Lower leg skin (tissue), 3 donors: Measurements from ENCODE around the gene MCF2L2.

Experiments
- POLR2A ChIP-seq, 2 donors: fragments of 450-650 bp; IDR thresholded peaks; one replicate each; pipeline ENCODE4 v1.6.1; 2016 to 2017; ENCODE audit warnings: antibody characterized with exemption in 2 of 2, mild to moderate bottlenecking in 1 of 2, moderate library complexity in 1 of 2
- TF ChIP-seq, protein P1 (sequence below), 3 donors: fragments of 450-650 bp; IDR thresholded peaks; one replicate each; pipeline ENCODE4 v1.5.1; 2016; ENCODE audit warnings: antibody characterized with exemption in 3 of 3, mild to moderate bottlenecking in 3 of 3, moderate library complexity in 2 of 3

- TF ChIP-seq, protein P1, sequence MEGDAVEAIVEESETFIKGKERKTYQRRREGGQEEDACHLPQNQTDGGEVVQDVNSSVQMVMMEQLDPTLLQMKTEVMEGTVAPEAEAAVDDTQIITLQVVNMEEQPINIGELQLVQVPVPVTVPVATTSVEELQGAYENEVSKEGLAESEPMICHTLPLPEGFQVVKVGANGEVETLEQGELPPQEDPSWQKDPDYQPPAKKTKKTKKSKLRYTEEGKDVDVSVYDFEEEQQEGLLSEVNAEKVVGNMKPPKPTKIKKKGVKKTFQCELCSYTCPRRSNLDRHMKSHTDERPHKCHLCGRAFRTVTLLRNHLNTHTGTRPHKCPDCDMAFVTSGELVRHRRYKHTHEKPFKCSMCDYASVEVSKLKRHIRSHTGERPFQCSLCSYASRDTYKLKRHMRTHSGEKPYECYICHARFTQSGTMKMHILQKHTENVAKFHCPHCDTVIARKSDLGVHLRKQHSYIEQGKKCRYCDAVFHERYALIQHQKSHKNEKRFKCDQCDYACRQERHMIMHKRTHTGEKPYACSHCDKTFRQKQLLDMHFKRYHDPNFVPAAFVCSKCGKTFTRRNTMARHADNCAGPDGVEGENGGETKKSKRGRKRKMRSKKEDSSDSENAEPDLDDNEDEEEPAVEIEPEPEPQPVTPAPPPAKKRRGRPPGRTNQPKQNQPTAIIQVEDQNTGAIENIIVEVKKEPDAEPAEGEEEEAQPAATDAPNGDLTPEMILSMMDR (IDR thresholded peaks at IDR 0.05), result no peak
- no peak for TF ChIP-seq POLR2A (IDR thresholded peaks at IDR 0.05)
Observed at GRCh38 chr3:183317886-183318865, 110.2 kb downstream of the MCF2L2 start.
